ENCODE measurements around the gene ETV3. TPM values are rescaled to one million over a fixed set of nuclear protein-coding genes. Genes with fewer than 3 reads are reported as not detected.

Gene ETV3
- total RNA-seq, 1 donor from 2014 or later, result 31.8 TPM

DNA sequence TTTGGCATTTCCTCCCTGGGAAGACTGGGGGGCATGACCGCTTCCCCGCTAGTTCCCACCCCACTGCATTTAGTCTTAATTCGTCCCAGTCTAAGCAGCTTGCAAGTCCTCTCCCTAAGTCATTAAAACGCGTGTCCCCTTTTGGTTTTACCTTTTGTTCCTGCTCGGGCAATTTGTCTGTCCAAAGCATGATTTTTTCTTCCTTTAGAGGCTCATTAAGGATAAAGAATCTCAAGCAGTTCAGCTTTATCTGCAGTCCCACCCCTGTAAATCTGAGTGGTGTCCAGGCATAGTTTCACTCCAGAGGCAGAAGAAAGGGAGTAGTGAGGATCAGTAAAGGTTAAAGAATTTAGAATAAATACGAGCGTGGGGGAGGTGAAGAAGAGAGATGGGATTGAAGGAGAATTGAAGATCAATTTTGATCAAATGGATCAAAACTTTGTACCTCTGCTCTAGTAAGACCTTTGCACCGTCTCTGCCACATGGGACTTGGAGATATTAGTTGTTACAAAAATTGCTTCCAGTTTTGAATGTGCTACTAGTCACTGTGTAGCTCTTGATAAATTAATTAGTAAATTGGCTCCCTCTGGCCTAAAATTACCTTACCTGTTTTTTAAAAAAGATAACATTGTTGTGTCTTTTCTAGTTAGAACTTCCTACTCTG is 989 bp upstream of the ETV3 start:
- H3K36me3 Mint-ChIP-seq (ENCODE audit: insufficient read depth), result peaks cover 12% of the 10 kb centered on the region
- H3K27me3 Mint-ChIP-seq, result peaks cover 3% of the 10 kb centered on the region
- no peak for TF ChIP-seq CTCF (IDR thresholded peaks at IDR 0.05; ENCODE audit: unreplicated experiment)
- peak overlapping the region; percentile 98 for H3K4me3 Mint-ChIP-seq (ENCODE audit: low read depth)
- peaks cover 25% of the 10 kb centered on the region for H3K4me1 Mint-ChIP-seq (ENCODE audit: low read depth)
- H3K27ac Mint-ChIP-seq, result peak overlapping the region; percentile 99
- DNase-seq (ENCODE audit: low spot score, unreplicated experiment), result no peak
- H3K9me3 Mint-ChIP-seq (ENCODE audit: low read depth), result no peaks in the 10 kb centered on the region

DNA sequence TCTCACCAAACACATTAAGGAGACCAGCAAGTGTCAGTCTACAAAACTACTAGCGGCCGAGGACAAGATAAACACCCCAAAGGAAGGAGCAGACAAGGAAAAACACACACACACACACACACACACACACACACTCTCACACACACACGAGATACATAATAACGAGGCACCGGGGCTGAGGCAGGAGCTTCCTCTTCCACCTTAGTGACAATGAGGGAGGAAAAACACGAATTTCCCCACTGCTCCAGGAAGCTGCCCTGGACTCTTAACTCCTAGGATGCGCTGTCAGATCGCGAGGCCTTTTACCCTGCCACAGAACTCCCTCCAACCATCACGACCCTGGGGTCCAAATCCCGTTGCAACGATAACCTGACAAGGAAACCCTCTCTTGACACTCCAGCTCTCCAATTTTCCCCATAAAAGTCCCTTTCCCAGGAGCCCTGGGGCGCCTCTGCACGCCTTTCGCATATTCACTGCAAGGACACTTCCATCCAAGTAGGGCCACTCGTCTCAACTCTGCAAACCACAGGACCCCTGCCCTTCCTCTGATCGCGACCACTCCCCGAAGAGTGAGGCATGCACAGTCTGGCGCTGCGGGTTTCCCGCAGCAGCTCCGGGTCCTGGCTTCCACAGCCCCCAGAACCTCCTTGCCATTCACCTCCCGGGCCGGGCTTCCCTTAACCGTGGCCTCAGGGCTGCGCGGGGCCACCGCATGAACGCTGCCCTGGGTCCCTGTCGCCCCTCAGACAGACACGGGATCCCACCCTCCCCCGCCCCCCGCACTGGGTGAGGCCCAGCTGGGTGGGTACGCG is 581 bp downstream of the ETV3 start:
- H3K27ac Mint-ChIP-seq, result peak overlapping the region; percentile 97
- no peaks in the 10 kb centered on the region for H3K9me3 Mint-ChIP-seq (ENCODE audit: low read depth)
- peak overlapping the region; percentile 98 for H3K4me3 Mint-ChIP-seq (ENCODE audit: low read depth)
- H3K4me1 Mint-ChIP-seq (ENCODE audit: low read depth), result peaks cover 28% of the 10 kb centered on the region
- TF ChIP-seq CTCF (IDR thresholded peaks at IDR 0.05; ENCODE audit: unreplicated experiment), result no peak
- DNase-seq (ENCODE audit: low spot score, unreplicated experiment), result no peak
- no peaks in the 10 kb centered on the region for H3K27me3 Mint-ChIP-seq
- peaks cover 21% of the 10 kb centered on the region for H3K36me3 Mint-ChIP-seq (ENCODE audit: insufficient read depth)

DNA sequence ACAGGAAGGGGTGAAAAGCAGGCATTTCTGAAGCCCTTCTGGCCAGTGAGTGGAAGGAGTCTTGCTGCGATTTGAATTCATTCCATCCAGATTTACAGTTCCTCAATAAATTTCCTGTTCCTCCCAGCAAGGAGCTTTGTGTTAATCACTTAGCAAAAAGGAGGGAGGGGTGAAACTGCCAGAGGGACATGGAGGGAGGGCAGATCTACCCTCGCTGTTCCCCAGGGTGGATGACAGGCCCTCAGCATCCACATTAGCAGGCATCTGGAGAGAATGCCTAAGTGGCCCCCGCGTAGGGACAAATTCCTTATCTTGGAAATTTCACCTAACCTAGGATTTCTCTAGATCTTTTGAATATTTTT is 1.2 kb downstream of the ETV3 start:
- no peaks in the 10 kb centered on the region for H3K9me3 Mint-ChIP-seq (ENCODE audit: low read depth)
- peak overlapping the region; percentile 97 for H3K27ac Mint-ChIP-seq
- no peak for TF ChIP-seq CTCF (IDR thresholded peaks at IDR 0.05; ENCODE audit: unreplicated experiment)
- H3K36me3 Mint-ChIP-seq (ENCODE audit: insufficient read depth), result peaks cover 27% of the 10 kb centered on the region
- no peaks in the 10 kb centered on the region for H3K27me3 Mint-ChIP-seq
- H3K4me3 Mint-ChIP-seq (ENCODE audit: low read depth), result peak overlapping the region; percentile 98
- no peak for DNase-seq (ENCODE audit: low spot score, unreplicated experiment)
- H3K4me1 Mint-ChIP-seq (ENCODE audit: low read depth), result peaks cover 33% of the 10 kb centered on the region

DNA sequence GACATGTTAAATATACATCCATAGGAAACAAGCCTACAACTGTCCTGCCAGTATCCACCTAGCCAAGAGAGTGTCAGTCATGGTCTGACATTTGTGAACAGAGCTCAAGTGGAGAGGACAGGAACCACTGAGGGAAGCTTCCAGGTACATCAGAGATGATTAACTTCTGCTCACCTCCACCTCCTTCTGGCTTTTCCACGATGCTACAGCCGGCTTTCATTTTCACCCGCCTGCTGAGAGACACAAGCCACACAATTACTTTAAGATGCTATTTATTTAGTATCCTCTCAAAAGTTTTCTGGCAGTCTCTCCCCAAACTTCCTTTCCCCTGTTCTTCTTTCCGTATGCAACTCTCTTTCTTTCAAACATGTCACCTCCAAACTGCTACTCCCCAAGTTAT is 2.1 kb downstream of the ETV3 start:
- Mint-ChIP-seq H3K9me3 (ENCODE audit: low read depth) (no peaks in the 10 kb centered on the region), H3K36me3 (ENCODE audit: insufficient read depth) (peaks cover 30% of the 10 kb centered on the region), H3K27ac (peak overlapping the region; percentile 29), H3K4me3 (ENCODE audit: low read depth) (peak overlapping the region; percentile 98), H3K27me3 (no peaks in the 10 kb centered on the region), H3K4me1 (ENCODE audit: low read depth) (peaks cover 39% of the 10 kb centered on the region)
- TF ChIP-seq CTCF (IDR thresholded peaks at IDR 0.05; ENCODE audit: unreplicated experiment), result peak; percentile 31
- no peak for DNase-seq (ENCODE audit: low spot score, unreplicated experiment)

DNA sequence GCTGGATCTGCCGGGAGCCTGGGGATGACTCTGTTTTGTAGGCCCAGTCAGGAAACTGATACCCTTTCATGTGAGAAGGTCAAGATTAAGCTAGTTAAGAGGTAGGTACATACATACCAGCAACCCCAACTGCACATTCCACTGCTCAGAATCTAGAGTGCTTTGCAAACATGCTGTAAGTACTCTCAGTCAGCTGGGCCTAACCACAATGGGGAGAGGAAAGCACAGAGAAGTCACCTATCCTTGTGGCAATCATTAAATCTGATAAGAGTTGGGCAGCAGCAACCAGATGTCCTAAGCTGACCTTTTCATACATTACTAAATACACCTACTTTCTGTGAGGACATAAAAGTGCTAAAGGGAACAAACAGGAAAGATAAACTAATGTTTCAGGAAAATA is 2.5 kb downstream of the ETV3 start:
- H3K4me3 Mint-ChIP-seq (ENCODE audit: low read depth), result no peak overlapping the region
- no peak for DNase-seq (ENCODE audit: low spot score, unreplicated experiment)
- H3K4me1 Mint-ChIP-seq (ENCODE audit: low read depth), result peaks cover 39% of the 10 kb centered on the region
- peaks cover 32% of the 10 kb centered on the region for H3K36me3 Mint-ChIP-seq (ENCODE audit: insufficient read depth)
- no peaks in the 10 kb centered on the region for H3K9me3 Mint-ChIP-seq (ENCODE audit: low read depth)
- H3K27ac Mint-ChIP-seq, result peak overlapping the region; percentile 53
- H3K27me3 Mint-ChIP-seq, result no peaks in the 10 kb centered on the region
- TF ChIP-seq CTCF (IDR thresholded peaks at IDR 0.05; ENCODE audit: unreplicated experiment), result no peak
